ENCODE data around the gene ZNF598.

ZNF598 gene

DNA sequence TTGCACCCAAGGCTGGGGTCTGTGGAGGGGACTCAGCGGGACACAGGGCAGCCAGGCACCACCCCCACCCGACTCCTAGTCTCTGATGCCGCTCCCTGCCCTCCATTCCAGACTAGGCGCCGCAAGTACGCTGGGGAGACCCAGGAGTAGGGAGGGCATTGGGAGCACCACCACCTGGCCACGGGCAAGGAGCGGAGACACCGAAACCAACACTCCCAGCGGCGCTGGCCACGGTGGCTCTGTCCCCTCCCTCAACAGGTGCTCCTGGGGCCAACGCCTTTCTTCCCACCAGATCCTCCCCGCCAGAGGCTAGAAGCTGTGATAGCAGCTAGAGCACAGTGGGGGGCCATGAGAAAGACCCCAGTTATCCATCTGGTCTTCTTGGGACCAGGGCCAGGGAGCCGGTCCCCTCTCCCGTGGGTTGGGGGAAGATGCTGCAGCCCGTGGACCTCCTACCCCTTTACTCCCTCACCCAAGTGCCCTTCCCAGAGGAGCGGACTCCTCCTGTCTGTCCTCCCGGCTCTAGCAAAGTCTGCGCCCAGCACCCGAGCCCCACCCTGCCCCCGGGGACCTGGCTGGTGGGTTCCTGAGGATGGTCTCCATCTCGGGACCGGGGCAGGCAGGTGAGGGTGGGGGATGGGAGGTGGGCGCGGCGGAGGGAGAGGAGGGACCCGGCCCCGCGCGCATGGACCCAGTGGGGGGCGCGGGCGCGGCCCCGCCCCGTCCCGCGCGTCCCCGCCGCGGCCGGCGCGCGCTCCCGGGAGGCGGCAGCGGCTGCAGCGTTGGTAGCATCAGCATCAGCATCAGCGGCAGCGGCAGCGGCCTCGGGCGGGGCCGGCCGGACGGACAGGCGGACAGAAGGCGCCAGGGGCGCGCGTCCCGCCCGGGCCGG lies 20.2 kb downstream of the ZNF598 start, which contains the start of gene SYNGR3:
Gene SYNGR3 (plus strand): TSS at position 762 of the 892 bp plus-strand sequence. CDS start 133 bp downstream, outside the sequence.
- no peak for DNase-seq

DNA sequence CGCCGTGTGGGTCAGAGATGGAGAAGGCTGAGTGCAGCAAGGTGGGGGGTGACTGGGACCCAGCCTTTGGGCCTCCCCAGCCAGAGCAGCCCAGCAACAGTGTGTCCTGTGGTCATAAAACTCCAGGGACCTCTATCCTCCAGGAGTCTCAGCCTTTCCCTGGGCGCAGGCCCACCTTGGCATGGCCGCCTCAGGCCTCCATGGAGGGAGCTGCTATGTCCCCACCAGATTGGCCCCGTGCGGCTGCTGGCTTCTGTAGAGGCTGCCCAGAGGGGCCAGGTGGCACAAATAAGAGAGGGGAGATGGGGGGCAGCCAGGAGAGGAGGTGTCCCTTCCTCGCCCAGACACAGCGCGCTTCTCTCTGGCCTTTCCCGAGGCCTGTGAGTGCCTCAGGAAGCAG lies 22.4 kb downstream of the ZNF598 start:
- no peak for DNase-seq

- DNase-seq, result no peak
These were observed 24.0 kb downstream of the ZNF598 start for GRCh38 chr16:1985466-1986150.

GRCh38 chr16:1984347-1985225 lies 25.0 kb downstream of the ZNF598 start:
- no peak for DNase-seq

- DNase-seq, result peak; percentile 71
These were observed 25.9 kb downstream of the ZNF598 start, which contains the start of gene GFER for GRCh38 chr16:1983544-1984346. TSS of gene GFER (plus strand) at chr16:1984193. CDS start at chr16:1984219, 26 bp downstream.

DNA sequence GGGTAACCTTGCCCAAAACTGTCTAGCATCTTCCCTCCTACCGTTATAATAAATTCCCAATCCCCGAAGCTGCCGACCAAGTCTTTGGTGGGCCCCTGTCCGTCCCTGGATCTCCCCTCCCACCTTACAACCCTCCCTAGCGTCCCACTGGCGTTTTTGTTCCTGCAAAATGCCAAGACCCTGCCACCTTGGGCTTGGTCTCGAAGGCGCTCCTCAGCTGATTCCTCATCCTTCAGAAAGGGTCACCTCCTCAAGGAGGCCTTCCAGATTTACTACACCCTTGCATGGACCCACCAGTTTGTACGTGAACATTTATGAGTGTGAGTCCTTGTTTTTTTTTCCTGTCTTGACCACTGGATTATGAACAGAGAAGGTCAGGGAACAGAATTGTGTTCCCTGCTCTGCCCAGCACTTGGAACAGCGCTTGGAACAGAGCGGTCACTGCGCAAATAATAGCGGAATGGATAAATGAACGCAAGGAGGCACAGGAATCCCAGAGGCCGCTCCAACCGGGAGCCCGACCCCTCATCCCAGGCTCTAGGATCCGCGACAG lies 26.6 kb downstream of the ZNF598 start:
- DNase-seq, result no peak

DNA sequence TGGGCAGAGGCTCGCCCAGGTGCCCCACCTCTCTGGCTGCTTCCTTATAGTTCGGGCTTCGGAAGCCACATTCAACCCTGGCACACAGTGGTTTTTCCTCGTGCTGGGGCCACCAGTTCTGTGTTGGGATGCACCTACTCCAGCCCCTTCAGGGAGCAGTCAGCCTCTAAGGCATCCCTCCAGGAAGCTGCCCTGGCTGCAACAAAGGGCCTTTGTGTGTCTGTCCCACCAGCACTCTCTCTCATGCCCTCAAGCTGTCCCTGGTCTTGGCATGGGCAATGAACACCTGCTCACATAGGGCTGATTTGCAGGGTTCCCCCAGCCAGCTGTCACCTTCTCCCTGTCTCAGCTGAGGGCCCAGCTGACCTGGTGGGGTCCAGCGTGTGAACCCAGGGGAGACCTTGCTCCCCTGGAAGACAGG lies 27.6 kb downstream of the ZNF598 start:
- DNase-seq, result no peak

DNA sequence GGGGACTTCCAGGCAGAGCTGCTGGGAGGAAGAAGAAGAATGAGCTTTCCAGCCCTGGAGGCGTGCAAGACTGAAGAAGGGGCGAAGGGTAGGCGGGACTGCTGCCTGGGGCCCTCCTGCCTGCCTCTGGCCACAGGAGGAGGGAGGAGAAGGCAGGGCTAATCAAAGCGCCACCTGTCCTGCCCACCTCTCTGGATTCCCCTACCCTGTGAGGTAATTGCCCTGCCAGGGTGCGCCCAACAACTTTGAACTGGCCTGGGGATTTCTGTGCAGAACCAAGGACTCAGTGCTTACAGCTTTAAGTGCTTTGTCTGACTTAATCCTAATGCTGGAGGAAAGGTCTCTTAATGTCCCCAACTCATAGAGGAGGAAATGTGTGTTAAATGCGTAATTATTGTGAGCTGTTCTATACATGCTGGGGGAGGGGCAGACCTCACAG lies 28.2 kb downstream of the ZNF598 start, which contains the start of gene NOXO1:
Gene NOXO1 (minus strand): TSS at position 72 of the 439 bp plus-strand sequence. CDS start 290 bp downstream, outside the sequence.
- no peak for DNase-seq

DNA sequence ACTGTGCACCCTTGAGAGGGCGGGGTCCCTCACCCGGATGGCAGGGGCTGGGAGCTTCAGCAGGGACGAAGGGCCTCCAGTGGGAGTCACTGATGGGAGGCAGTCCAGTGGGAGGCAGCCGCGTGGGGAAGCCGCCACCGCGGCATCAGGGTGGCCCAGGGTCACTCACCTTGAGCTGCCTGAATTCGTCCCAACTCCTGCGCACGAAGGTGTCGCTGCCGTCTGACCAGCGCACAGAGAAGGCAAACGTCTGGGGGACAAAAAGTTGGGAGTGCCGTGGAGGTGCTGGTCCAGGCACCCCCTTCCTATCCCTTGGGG lies 28.9 kb downstream of the ZNF598 start:
- no peak for DNase-seq

DNA sequence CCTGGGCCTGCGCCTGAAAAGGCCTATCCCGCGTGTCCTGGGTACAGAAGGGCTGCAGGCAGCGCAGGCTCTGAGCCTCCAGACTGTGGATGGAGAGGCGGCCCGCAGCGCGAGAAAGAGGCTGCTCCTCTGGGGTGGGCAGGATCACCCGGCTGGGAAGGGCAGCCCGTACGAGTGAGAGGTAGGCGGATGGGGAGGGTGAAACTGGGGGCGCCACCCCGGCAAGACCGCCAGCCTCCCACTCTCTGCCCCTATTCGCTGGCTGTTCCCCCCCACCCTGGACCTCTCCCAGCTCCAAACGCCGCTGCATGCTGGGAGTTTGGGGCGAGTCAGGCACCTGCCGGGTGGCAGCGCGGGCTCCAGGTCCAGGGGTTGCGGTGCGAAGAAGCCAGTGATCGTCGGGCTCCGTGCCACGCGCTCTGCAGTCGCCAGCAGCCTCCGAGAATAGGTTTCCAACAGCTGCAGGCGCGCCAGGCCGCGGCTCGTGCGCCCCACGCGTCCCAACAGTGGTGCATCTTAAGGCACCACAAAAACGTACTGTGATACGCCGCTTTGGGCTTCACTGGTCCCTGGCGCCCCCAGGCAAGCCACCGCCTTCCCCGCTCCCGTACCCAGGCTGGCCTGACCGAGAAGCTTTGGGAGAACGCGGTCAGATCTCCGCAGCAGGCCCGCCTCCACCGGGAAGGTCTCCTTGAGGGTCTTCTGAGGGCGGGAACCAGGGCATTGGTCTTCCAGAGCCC lies 29.4 kb downstream of the ZNF598 start:
- DNase-seq, result no peak

GRCh38 chr16:1979271-1980029 lies 30.2 kb downstream of the ZNF598 start:
- no peak for DNase-seq

- no peak for DNase-seq
These were observed 31.0 kb downstream of the ZNF598 start for GRCh38 chr16:1978476-1979120.

- no peak for DNase-seq
These were observed 31.7 kb downstream of the ZNF598 start for GRCh38 chr16:1977875-1978268.

DNA sequence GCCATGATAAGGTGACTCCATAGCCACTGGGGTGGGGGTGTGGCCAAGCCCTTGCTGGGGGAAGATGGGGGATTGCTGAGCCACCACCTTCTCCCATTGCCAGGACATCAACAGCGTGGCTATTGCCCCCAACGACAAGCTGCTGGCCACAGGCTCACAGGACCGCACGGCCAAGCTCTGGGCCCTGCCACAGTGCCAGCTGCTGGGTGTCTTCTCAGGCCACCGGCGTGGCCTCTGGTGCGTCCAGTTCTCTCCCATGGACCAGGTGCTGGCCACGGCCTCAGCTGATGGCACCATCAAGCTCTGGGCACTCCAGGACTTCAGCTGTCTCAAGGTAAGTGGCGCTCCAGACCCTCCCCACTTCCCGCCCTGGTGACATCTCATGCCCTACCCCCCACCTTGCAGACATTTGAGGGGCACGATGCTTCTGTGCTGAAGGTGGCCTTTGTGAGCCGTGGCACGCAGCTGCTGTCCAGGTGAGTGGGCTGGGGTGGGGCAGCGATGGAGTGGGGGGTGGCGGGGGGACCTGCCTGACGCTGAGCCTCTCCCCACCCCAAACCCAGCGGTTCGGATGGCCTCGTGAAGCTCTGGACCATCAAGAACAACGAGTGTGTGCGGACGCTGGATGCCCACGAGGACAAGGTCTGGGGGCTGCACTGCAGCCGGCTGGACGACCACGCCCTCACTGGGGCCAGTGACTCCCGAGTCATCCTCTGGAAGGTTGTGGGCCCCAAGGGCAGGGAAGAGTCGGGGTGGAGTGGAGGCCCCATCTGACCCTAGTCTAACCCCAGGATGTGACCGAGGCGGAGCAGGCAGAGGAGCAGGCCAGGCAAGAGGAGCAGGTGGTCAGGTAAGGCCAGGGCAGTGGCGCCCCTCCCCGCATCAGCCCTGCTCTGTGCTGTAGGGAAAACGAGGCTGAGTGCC lies 32.4 kb downstream of the ZNF598 start:
- DNase-seq, result no peak

DNA sequence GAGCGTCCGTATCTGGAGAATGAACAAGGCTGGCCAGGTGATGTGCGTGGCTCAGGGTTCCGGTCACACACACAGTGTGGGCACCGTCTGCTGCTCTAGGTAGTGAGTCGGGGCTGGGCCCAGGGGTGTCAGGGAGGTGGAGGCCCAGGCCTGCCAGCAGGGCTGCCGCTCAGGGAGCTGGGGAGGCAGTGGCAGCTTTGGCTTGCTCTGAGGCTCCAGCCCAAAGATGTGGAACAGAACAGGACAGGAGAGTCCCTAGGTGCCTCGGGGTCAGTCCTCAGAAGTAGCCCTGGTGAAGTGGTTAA lies 33.5 kb downstream of the ZNF598 start:
- no peak for DNase-seq

DNA sequence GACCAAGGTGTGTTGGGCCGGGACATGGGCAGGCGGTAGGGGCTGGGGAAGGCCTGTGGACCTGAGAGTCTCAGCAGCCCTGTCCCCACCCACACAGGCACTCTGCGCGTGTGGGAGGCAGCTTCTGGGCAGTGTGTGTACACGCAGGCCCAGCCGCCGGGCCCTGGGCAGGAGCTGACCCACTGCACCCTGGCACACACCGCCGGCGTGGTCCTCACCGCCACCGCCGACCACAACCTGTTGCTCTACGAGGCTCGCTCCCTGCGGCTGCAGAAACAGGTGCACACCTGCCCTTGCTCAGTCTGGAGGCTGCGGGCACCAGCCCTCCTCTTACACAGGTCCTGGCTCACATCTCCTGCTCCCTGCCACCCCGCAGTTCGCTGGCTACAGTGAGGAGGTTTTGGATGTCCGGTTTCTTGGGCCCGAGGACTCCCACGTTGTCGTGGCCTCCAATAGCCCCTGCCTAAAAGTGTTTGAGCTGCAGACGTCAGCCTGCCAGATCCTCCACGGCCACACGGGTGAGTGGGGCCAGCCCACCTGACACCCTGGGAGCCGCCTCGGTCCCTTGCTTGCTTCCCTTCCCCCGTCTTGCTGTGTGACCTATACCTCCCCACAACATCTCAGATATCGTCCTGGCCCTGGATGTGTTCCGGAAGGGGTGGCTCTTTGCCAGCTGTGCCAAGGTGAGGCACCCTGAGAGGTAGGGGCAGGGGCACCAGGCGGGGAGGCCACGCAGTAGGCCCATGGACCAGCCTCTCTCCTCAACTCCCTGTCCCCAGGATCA lies 34.0 kb downstream of the ZNF598 start:
- DNase-seq, result no peak

- no peak for DNase-seq
These were observed 35.2 kb downstream of the ZNF598 start for GRCh38 chr16:1974157-1975070.
